GM23338 (cell line): Measurements from ENCODE around the gene CUX1.

ENCODE experiments used
- CTCF ChIP-seq, 2 experiments: fragments of 200-600 bp in 1 of 2; sonication (generic) in 1 of 2; conservative IDR thresholded peaks; 2 replicates each; pipeline versions ENCODE4 v1.5.1 to v1.6.1; 2016 to 2017; ENCODE audit warnings: antibody characterized with exemption in 2 of 2, low read depth in 2 of 2, mild to moderate bottlenecking in 2 of 2, moderate library complexity in 1 of 2
- EZH2 ChIP-seq: fragments of 200-600 bp; sonication (generic); IDR thresholded peaks from one replicate; pipeline ENCODE4 v1.8.0; 2017; ENCODE audit warnings: antibody characterized with exemption, mild to moderate bottlenecking, low read depth; ENCODE audit not compliant: unreplicated experiment
- ZNF114 ChIP-seq: fragments of 250-450 bp; sonication (Bioruptor Pico); IDR thresholded peaks from 2 replicates; pipeline ENCODE4 v1.5.0; 2020; ENCODE audit warnings: mild to moderate bottlenecking, moderate library complexity

- TF ChIP-seq CTCF (conservative IDR thresholded peaks at IDR 0.05; ENCODE audit: low read depth in 2 of 2), result no peak
- TF ChIP-seq EZH2, result no peak
- no peak for TF ChIP-seq ZNF114 (CRISPR knock-in tag)
Measured at GRCh38 chr7:101984133-101984879, 166.9 kb downstream of the CUX1 start.
